Thoracic aorta (tissue), 2 donors: Measurements from ENCODE around the gene SGCA. TPM values are rescaled to one million over a fixed set of nuclear protein-coding genes. Genes with fewer than 3 reads are reported as not detected.
A peak's percentile ranks its signal among the peaks of the same experiment; 100 is the strongest.

Experiments
- ATAC-seq: fragments of 150-250 bp; one replicate; pipeline ENCODE4 v1.8.0; 2017; ENCODE audit warnings: low read depth; ENCODE audit not compliant: insufficient number of reproducible peaks, low FRiP score
- DNase-seq: peaks from one replicate; pipeline ENCODE4 v3.0.0-alpha.2; 2020; ENCODE audit warnings: low spot score
- H3K27ac ChIP-seq, 2 donors: fragments of 200-600 bp; sonication (generic); 1 replicate in 1 of 2; 2 replicates in 1 of 2; pipeline ENCODE4 v1.5.1; 2016; ENCODE audit warnings: mild to moderate bottlenecking in 2 of 2, moderate library complexity in 2 of 2
- H3K27me3 ChIP-seq: fragments of 200-600 bp; sonication (generic); replicated peaks from 2 replicates; pipeline ENCODE4 v1.6.0; 2016; ENCODE audit warnings: mild to moderate bottlenecking; ENCODE audit not compliant: insufficient read depth
- H3K36me3 ChIP-seq: fragments of 200-600 bp; sonication (generic); one replicate; pipeline ENCODE4 v1.5.1; 2016
- H3K4me1 ChIP-seq, 2 donors: fragments of 200-600 bp; sonication (generic); 1 replicate in 1 of 2; 2 replicates in 1 of 2; pipeline versions ENCODE4 v1.5.1 to v1.6.0; 2016; ENCODE audit warnings: low read depth in 2 of 2, mild to moderate bottlenecking in 1 of 2; ENCODE audit not compliant: control insufficient read depth in 1 of 2
- H3K4me3 ChIP-seq: fragments of 200-600 bp; sonication (generic); 2 replicates; pipeline ENCODE4 v1.5.1; 2016; ENCODE audit warnings: mild to moderate bottlenecking
- H3K9me3 ChIP-seq: fragments of 200-600 bp; sonication (generic); 2 replicates; pipeline ENCODE4 v1.5.1; 2016
- total RNA-seq, 2 donors: library from RNA; depleted of rRNA; stranded (reverse); fragments of >200 nt; gene quantifications; one replicate each; pipeline versions ENCODE4 v1.1.0 to v1.2.3, GENCODE V29; 2016
- TF ChIP-seq, protein P1 (sequence below): fragments of 200-600 bp; sonication (generic); IDR thresholded peaks from one replicate; pipeline ENCODE4 v1.5.1; 2019; ENCODE audit warnings: antibody characterized with exemption

The SGCA gene
- total RNA-seq, 2 donors from 2014 or later: 95.5 to 158 TPM

DNA sequence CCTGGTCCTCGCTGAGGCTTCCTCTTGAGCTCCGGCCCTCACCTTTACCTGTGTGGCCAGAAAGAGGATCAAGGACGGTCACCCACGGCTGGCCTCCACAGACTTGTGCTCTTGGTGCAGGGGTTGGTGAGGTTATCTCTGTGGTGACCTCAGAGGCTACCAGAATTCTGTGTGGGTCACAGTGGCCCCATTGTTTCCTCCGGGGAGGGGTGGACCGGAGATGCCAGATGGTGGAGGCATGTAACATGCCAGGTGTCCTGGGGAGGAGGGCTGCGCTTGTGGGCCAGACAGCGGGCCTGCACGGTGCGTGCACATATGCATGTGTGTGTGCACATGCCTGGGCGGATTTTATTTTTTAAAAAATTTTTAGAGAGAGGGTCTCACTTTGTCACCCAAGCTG is 6.3 kb downstream of the SGCA start:
- no peak for DNase-seq
- Histone ChIP-seq H3K4me1 (peaks cover 35 to 84% of the 10 kb centered on the region in 2 donors), H3K4me3 (no peak overlapping the region), H3K27me3 (no peaks in the 10 kb centered on the region), H3K36me3 (peaks cover 9% of the 10 kb centered on the region), H3K27ac (peak overlapping the region; percentile 98 to 99), H3K9me3 (no peaks in the 10 kb centered on the region)
- ATAC-seq: no peak
- TF ChIP-seq, protein P1, sequence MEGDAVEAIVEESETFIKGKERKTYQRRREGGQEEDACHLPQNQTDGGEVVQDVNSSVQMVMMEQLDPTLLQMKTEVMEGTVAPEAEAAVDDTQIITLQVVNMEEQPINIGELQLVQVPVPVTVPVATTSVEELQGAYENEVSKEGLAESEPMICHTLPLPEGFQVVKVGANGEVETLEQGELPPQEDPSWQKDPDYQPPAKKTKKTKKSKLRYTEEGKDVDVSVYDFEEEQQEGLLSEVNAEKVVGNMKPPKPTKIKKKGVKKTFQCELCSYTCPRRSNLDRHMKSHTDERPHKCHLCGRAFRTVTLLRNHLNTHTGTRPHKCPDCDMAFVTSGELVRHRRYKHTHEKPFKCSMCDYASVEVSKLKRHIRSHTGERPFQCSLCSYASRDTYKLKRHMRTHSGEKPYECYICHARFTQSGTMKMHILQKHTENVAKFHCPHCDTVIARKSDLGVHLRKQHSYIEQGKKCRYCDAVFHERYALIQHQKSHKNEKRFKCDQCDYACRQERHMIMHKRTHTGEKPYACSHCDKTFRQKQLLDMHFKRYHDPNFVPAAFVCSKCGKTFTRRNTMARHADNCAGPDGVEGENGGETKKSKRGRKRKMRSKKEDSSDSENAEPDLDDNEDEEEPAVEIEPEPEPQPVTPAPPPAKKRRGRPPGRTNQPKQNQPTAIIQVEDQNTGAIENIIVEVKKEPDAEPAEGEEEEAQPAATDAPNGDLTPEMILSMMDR: no peak

DNA sequence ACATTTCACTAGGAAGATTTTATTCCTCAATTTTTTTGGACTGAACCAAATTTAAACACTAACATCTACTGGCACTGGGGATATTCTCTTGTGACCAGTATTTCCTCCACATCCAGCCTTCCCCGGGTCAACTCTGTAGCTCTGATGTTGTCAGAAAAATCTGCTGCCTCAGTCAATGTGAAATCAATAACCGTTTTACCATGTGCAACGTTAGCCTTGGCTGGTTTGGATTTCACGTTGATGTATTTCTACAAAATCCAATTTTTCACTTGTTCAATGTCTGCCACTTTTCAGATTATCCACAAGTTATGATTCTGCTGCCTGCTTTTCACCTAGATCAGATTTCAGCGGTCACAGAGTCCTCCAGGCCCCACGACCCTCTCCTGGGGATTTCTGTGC is 7.1 kb downstream of the SGCA start:
- Histone ChIP-seq H3K27ac (peak overlapping the region; percentile 98 to 99), H3K36me3 (peaks cover 9% of the 10 kb centered on the region), H3K9me3 (no peaks in the 10 kb centered on the region), H3K4me3 (no peak overlapping the region), H3K4me1 (peaks cover 37 to 84% of the 10 kb centered on the region in 2 donors), H3K27me3 (no peaks in the 10 kb centered on the region)
- TF ChIP-seq, protein P1: no peak
- ATAC-seq: no peak
- no peak for DNase-seq

DNA sequence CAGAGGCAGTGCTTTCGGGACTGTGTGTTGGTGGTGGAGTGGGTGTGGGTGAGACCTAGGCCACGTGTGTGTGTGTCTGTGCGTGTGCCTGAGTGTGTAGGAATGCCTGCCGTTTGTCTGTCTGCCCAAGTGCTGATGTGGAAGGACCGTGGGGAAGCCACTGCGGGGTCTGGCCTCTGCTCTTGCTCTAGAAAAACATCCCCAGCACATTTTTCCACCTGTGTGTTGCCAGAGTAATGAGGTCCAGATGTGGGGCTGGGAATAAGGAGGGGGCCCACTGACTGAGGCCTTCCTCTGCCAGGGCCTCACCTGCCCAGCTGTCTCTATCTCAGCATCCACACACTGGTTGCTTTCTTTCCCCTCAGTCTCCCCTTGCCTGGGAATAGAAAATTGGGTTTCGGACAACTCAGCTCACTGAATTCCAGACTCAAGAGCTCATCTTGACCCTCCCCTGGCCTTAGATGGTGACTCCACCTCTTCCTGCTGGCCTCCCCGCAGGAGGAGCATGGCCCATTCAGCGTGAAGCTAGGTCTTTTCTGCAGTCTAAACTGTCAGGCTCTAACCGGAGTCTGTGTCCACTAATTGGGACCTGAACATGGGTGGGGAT is 7.6 kb downstream of the SGCA start:
- H3K27ac ChIP-seq: peak overlapping the region; percentile 98 to 99
- H3K4me1 ChIP-seq: peaks cover 34 to 80% of the 10 kb centered on the region in 2 donors
- H3K4me3 ChIP-seq: no peak overlapping the region
- ATAC-seq: peak; percentile 20
- TF ChIP-seq, protein P1: no peak
- no peaks in the 10 kb centered on the region for H3K27me3 ChIP-seq
- no peaks in the 10 kb centered on the region for H3K9me3 ChIP-seq
- DNase-seq: no peak
- H3K36me3 ChIP-seq: peaks cover 9% of the 10 kb centered on the region

DNA sequence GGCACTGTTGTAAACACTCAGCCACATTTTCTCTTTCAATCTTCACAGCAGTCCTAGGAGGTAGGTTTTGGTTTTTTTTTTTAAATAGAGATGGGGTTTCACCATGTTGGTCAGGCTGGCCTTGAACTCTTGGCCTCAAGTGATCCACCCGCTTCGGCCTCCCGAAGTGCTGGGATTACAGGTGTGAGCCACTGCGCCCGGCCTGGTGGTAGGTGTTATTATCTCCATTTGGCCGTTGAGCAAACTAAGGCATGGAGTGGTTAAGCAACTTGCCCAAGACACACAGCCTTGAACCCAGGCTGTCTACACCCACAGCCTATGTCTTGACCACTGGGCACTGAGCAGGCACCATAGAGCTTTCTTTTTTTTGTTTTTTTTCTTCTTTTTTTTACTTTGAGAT is 8.6 kb downstream of the SGCA start:
- H3K27ac ChIP-seq: peak overlapping the region; percentile 98 to 99
- H3K9me3 ChIP-seq: no peaks in the 10 kb centered on the region
- H3K36me3 ChIP-seq: peaks cover 9% of the 10 kb centered on the region
- peaks cover 35 to 80% of the 10 kb centered on the region in 2 donors for H3K4me1 ChIP-seq
- DNase-seq (no peak), ATAC-seq (no peak)
- no peak overlapping the region for H3K4me3 ChIP-seq
- no peaks in the 10 kb centered on the region for H3K27me3 ChIP-seq
- TF ChIP-seq, protein P1: no peak

DNA sequence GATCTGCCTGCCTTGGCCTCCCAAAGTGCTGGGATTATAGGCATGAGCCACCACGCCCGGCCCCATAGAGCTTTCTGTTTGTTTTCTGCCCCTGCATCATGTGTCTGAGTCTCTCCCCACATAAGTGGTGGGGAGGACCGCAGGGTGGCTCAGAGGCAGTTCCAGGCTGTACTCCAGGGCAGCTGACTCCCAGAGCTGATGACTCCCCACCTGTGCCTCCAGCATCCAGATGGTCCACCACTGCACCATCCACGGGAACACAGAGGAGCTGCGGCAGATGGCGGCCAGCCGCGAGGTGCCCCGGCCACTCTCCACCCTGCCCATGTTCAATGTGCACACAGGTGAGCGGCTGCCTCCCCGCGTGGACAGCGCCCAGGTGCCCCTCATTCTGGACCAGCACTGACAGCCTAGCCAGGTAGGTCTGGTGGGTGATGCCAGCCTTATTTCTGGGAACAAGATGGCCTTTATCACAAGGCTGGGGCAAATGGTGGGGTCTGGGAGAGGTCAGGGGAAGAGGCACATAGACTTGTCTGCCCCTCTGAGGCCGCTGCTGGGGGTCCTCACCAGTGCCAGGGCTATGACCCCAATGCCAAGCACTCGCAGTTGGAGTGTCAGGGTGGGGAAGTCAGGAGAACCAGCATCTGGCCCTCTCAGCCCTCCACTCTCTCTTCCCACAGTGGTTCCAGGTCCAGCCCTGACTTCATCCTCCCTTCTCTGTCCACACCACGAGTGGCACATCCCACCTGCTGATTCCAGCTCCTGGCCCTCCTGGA is 9.4 kb downstream of the SGCA start:
- no peak for ATAC-seq
- TF ChIP-seq, protein P1: no peak
- H3K4me1 ChIP-seq: peaks cover 35 to 75% of the 10 kb centered on the region in 2 donors

More for the DNA sequence above, 9.4 kb downstream of the SGCA start:
- Histone ChIP-seq H3K27me3 (no peaks in the 10 kb centered on the region), H3K4me3 (no peak overlapping the region), H3K9me3 (no peaks in the 10 kb centered on the region), H3K36me3 (peaks cover 4% of the 10 kb centered on the region), H3K27ac (peak overlapping the region; percentile 98 to 99)
- no peak for DNase-seq
